HCT116 (cell line): ENCODE data around the gene DOCK7. TPM values are rescaled to one million over a fixed set of nuclear protein-coding genes. Genes with fewer than 3 reads are reported as not detected.

Source experiments
- ATAC-seq: fragments of 200-7000 bp; cut with Tn5 transposase; 2 replicates; pipeline ENCODE4 v1.9.1; 2020; ENCODE audit warnings: mild to moderate bottlenecking, moderate library complexity
- BruUV-seq: library from RNA; stranded (reverse); fragments of 400-500 nt; replicated peaks from 2 replicates; lab custom pipeline; 2021; lab: Mats Ljungman, UMichigan
- CTCF ChIA-PET: fragments of 300-600 bp; sonication (Branson Sonifier 250); formaldehyde crosslinking; loops from one replicate; lab custom pipeline; 2021; ENCODE audit warnings: antibody characterized with exemption; lab: Charles Lee
- POLR2A ChIA-PET: fragments of 300-600, 350-600 bp; sonication (Branson Sonifier 250); formaldehyde crosslinking; loops from one replicate; lab custom pipeline; 2021; ENCODE audit warnings: antibody characterized with exemption; lab: Charles Lee
- RAD21 ChIA-PET, 2 experiments: fragments of 300-600 bp; sonication (Branson Sonifier 250); formaldehyde crosslinking; loops; one replicate each; lab custom pipeline; 2023; ENCODE audit warnings: low total read pairs in 2 of 2; ENCODE audit not compliant: uncharacterized antibody in 2 of 2, unreplicated experiment in 2 of 2, low non-redundant PET in 1 of 2; lab: Charles Lee
- DNase-seq: peaks from one replicate; pipeline ENCODE4 v3.0.0-alpha.2; 2010; ENCODE audit warnings: low read depth, low spot score
- H2AFZ ChIP-seq: fragments of 200-600 bp; shearing (Covaris generic), sonication (generic); 2 replicates; pipeline ENCODE4 v1.6.1; 2017; ENCODE audit warnings: low read depth, mixed run types, mixed read lengths, antibody characterized with exemption, low read length; ENCODE audit not compliant: poor library complexity, severe bottlenecking
- H3K27ac ChIP-seq: 2 replicates; pipeline ENCODE4 v1.5.1; 2012; ENCODE audit warnings: low read depth, low read length
- H3K27me3 ChIP-seq: fragments of 200-600 bp; sonication (generic); 2 replicates; pipeline ENCODE4 v1.6.1; 2016; ENCODE audit warnings: mixed run types, low read length, mixed read lengths; ENCODE audit not compliant: insufficient read depth
- H3K36me3 ChIP-seq, 2 experiments: fragments of 200-500 bp in 1 of 2; fragments of 200-600 bp in 1 of 2; sonication (Bioruptor generic) in 1 of 2; sonication (generic) in 1 of 2; 2 replicates each; pipeline versions ENCODE4 v1.5.1 to v1.6.1; 2014 to 2016; ENCODE audit warnings: low read length in 2 of 2, inconsistent platforms in 1 of 2, mixed read lengths in 1 of 2, mixed run types in 1 of 2; ENCODE audit not compliant: insufficient read depth in 2 of 2, control insufficient read depth in 1 of 2
- H3K4me1 ChIP-seq, 2 experiments: fragments of 200-600 bp in 1 of 2; sonication (generic) in 1 of 2; 2 replicates each; pipeline versions ENCODE4 v1.5.1 to v1.6.1; 2012 to 2017; ENCODE audit warnings: low read length in 2 of 2, inconsistent platforms in 1 of 2, mild to moderate bottlenecking in 1 of 2, mixed read lengths in 1 of 2, mixed run types in 1 of 2, moderate library complexity in 1 of 2; ENCODE audit not compliant: insufficient read depth in 2 of 2, control insufficient read depth in 1 of 2
- H3K4me2 ChIP-seq: fragments of 200-600 bp; sonication (generic); 2 replicates; pipeline ENCODE4 v1.6.1; 2017; ENCODE audit warnings: mixed run types, low read length, mixed read lengths
- H3K4me3 ChIP-seq, 2 experiments: fragments of 200-600 bp in 1 of 2; sonication (generic) in 1 of 2; replicated peaks in 1 of 2; 2 replicates each; pipeline ENCODE4 v1.5.1; 2011 to 2016; ENCODE audit warnings: low read length in 2 of 2, control low read depth in 1 of 2, low read depth in 1 of 2, mild to moderate bottlenecking in 1 of 2, mixed read lengths in 1 of 2, mixed run types in 1 of 2
- H3K79me2 ChIP-seq: fragments of 200-600 bp; sonication (generic); 2 replicates; pipeline ENCODE4 v1.6.1; 2017; ENCODE audit warnings: mild to moderate bottlenecking, mixed run types, low read length, moderate library complexity, mixed read lengths; ENCODE audit not compliant: insufficient read depth
- H3K9ac ChIP-seq: fragments of 200-600 bp; sonication (generic); 2 replicates; pipeline ENCODE4 v1.6.1; 2016; ENCODE audit warnings: low read length, mixed read lengths
- H3K9me2 ChIP-seq: fragments of 200-600 bp; sonication (generic), shearing (Covaris generic); 2 replicates; pipeline ENCODE4 v1.6.1; 2017; ENCODE audit warnings: mixed run types, mild to moderate bottlenecking, moderate library complexity; ENCODE audit not compliant: insufficient read depth
- H3K9me3 ChIP-seq, 2 experiments: fragments of 200-500 bp in 1 of 2; fragments of 200-600 bp in 1 of 2; sonication (Bioruptor generic) in 1 of 2; sonication (generic) in 1 of 2; 2 replicates each; pipeline ENCODE4 v1.6.1; 2014 to 2017; ENCODE audit warnings: low read length in 2 of 2, mixed read lengths in 2 of 2, inconsistent platforms in 1 of 2, low read depth in 1 of 2, mild to moderate bottlenecking in 1 of 2, mixed run types in 1 of 2, moderate library complexity in 1 of 2; ENCODE audit not compliant: control insufficient read depth in 1 of 2, insufficient read depth in 1 of 2
- H4K20me1 ChIP-seq: fragments of 200-600 bp; sonication (generic), shearing (Covaris generic); 2 replicates; pipeline ENCODE4 v1.6.1; 2017; ENCODE audit warnings: mixed run types, mild to moderate bottlenecking, moderate library complexity; ENCODE audit not compliant: insufficient read depth
- EGR1 ChIP-seq: IDR thresholded peaks from 2 replicates; pipeline ENCODE4 v1.6.1; 2012; ENCODE audit warnings: low read depth
- EZH2phosphoT487 ChIP-seq: fragments of 200-600 bp; IDR thresholded peaks from 2 replicates; pipeline ENCODE4 v1.6.1; 2018; ENCODE audit warnings: antibody characterized with exemption, borderline replicate concordance
- FOSL1 ChIP-seq: IDR thresholded peaks from 2 replicates; pipeline ENCODE4 v1.6.1; 2012; ENCODE audit warnings: low read depth
- JUND ChIP-seq: IDR thresholded peaks from 2 replicates; pipeline ENCODE4 v1.6.1; 2012
- MAX ChIP-seq: IDR thresholded peaks from 2 replicates; pipeline ENCODE4 v1.6.1; 2012
- POLR2A ChIP-seq: IDR thresholded peaks from 2 replicates; pipeline ENCODE4 v1.7.0; 2011; ENCODE audit warnings: borderline replicate concordance; ENCODE audit not compliant: insufficient read depth, insufficient read length; ENCODE audit errors: extremely low read depth
- REST ChIP-seq: IDR thresholded peaks from 2 replicates; pipeline ENCODE4 v1.6.1; 2012; ENCODE audit warnings: low read depth
- SIN3A ChIP-seq: IDR thresholded peaks from 2 replicates; pipeline ENCODE4 v1.6.1; 2012; ENCODE audit warnings: low read depth
- YY1 ChIP-seq: IDR thresholded peaks from 2 replicates; pipeline ENCODE4 v1.6.1; 2011; ENCODE audit warnings: low read length, low read depth, moderate library complexity, mild to moderate bottlenecking; ENCODE audit not compliant: insufficient replicate concordance; ENCODE audit errors: extremely low read depth
- ZNF274 ChIP-seq: fragments of 200-500 bp; sonication (Bioruptor generic); IDR thresholded peaks from 2 replicates; pipeline ENCODE4 v1.6.1; 2014; ENCODE audit warnings: mild to moderate bottlenecking, low read depth, low read length, inconsistent platforms
- intact Hi-C: fragments of 100-400 bp; cut with micrococcal nuclease; formaldehyde crosslinking; loops from 2 replicates; pipeline ENCODE4 v1.10.0; 2022
- total RNA-seq: library from RNA; stranded (reverse); gene quantifications from one replicate; pipeline ENCODE4 v1.2.1, GENCODE V29; 2021; ENCODE audit not compliant: unreplicated experiment

Gene DOCK7
- total RNA-seq, 1 experiment from 2014 or later = 49.0 TPM

GRCh38 chr1:62589321-62589720 lies 98.9 kb downstream of the DOCK7 start:
- TF ChIP-seq FOSL1 = no peak
- TF ChIP-seq REST = no peak
- no peak for TF ChIP-seq POLR2A
- no peak for TF ChIP-seq JUND
- no peak for TF ChIP-seq YY1
- TF ChIP-seq, all 23 proteins: peak for 0
- Histone ChIP-seq H3K4me3 (no peak overlapping the region), H3K79me2 (no peaks in the 10 kb centered on the region), H4K20me1 (no peaks in the 10 kb centered on the region), H3K9me2 (no peaks in the 10 kb centered on the region), H3K9ac (no peak overlapping the region), H3K27ac (no peak overlapping the region), H3K4me2 (no peak overlapping the region), H2AFZ (no peak overlapping the region), H3K9me3 (no peaks in the 10 kb centered on the region), H3K36me3 (no peaks in the 10 kb centered on the region), H3K4me1 (no peaks in the 10 kb centered on the region), H3K27me3 (no peaks in the 10 kb centered on the region)
- no peak for DNase-seq
- intact Hi-C loops = no loop called here
- ChIA-PET POLR2A (no interaction called here), RAD21 (no interaction called here), CTCF (no interaction called here)
- no peak for ATAC-seq
- no TSS peak for BruUV-seq

- BruUV-seq = no TSS peak
- RAD21 ChIA-PET = no interaction called here
- intact Hi-C loops = no loop called here
Measured at GRCh38 chr1:62588000-62588399, 100.2 kb downstream of the DOCK7 start.

More at GRCh38 chr1:62588000-62588399, 100.2 kb downstream of the DOCK7 start:
- no peaks in the 10 kb centered on the region for H3K9me2 ChIP-seq
- no peaks in the 10 kb centered on the region for H3K79me2 ChIP-seq
- no peaks in the 10 kb centered on the region for H3K27me3 ChIP-seq
- no peak overlapping the region for H3K4me2 ChIP-seq
- no peaks in the 10 kb centered on the region for H3K4me1 ChIP-seq
- H3K36me3 ChIP-seq = no peaks in the 10 kb centered on the region
- ATAC-seq (no peak), DNase-seq (no peak)
- ChIA-PET POLR2A (no interaction called here), CTCF (no interaction called here)
- no peak overlapping the region for H2AFZ ChIP-seq
- no peak overlapping the region for H3K9ac ChIP-seq
- no peak overlapping the region for H3K4me3 ChIP-seq
- no peaks in the 10 kb centered on the region for H3K9me3 ChIP-seq
- TF ChIP-seq POLR2A = no peak
- no peak for TF ChIP-seq MAX
- TF ChIP-seq SIN3A = no peak
- no peak for TF ChIP-seq ZNF274
- TF ChIP-seq EZH2phosphoT487 = no peak
- no peak for TF ChIP-seq EGR1
- no peaks in the 10 kb centered on the region for H4K20me1 ChIP-seq
- no peak overlapping the region for H3K27ac ChIP-seq
